ENCODE results near the gene MYH14. TPM values are rescaled to one million over a fixed set of nuclear protein-coding genes. Genes with fewer than 3 reads are reported as not detected.

MYH14 gene
- total and polyA plus RNA-seq, 9 of the 15 experiments (the other 6 are each of a cell fraction or from before 2014, with no cell fraction given), result 0.04 to 0.86 (median 0.19) TPM; not detected in 2

GRCh38 chr19:50330365-50331078 is 127.1 kb downstream of the MYH14 start (continued):
- peak; percentile 64 for TF ChIP-seq ZBTB40 (IDR thresholded peaks at IDR 0.05)
- TF ChIP-seq ZBTB40 (CRISPR knock-in tag; IDR thresholded peaks at IDR 0.05), result no peak
- no peak for TF ChIP-seq ZNF785 (CRISPR knock-in tag; IDR thresholded peaks at IDR 0.05)
- TF ChIP-seq PCBP1 (IDR thresholded peaks at IDR 0.05; ENCODE audit: low read depth, low read length, poor library complexity, severe bottlenecking), result peak; percentile 35
- TF ChIP-seq ZNF395 (CRISPR knock-in tag; IDR thresholded peaks at IDR 0.05), result no peak
- TF ChIP-seq PHF21A (IDR thresholded peaks at IDR 0.05; ENCODE audit: borderline replicate concordance, low read depth), result no peak
- TF ChIP-seq FOXK1 (CRISPR knock-in tag; IDR thresholded peaks at IDR 0.05; ENCODE audit: borderline replicate concordance), result no peak
- TF ChIP-seq ZEB2 (IDR thresholded peaks at IDR 0.05), result no peak
- no peak for TF ChIP-seq ZNF75A (CRISPR knock-in tag; IDR thresholded peaks at IDR 0.05)
- TF ChIP-seq ZNF609 (CRISPR knock-in tag; IDR thresholded peaks at IDR 0.05; ENCODE audit: borderline replicate concordance), result no peak
- no peak for TF ChIP-seq RNF2 (IDR thresholded peaks at IDR 0.05)
- no peak for TF ChIP-seq DIDO1 (tag; IDR thresholded peaks at IDR 0.05; ENCODE audit: low read depth)

All from K562 (cell line).